Superior temporal gyrus (tissue), 1 donor: ENCODE results near the gene SFTA2.
"Not testable (repeated sequence)": the region's sequence is repeated elsewhere in the genome, so short reads cannot be mapped to it uniquely, and the experiment has no call there.

Experiments used
- DNase-seq: peaks from one replicate; pipeline ENCODE4 v3.0.0-alpha.2; 2016; ENCODE audit errors: extremely low spot score

The SFTA2 gene

GRCh38 chr6:30912746-30913520 is 19.0 kb downstream of the SFTA2 start:
- DNase-seq: no peak

DNA sequence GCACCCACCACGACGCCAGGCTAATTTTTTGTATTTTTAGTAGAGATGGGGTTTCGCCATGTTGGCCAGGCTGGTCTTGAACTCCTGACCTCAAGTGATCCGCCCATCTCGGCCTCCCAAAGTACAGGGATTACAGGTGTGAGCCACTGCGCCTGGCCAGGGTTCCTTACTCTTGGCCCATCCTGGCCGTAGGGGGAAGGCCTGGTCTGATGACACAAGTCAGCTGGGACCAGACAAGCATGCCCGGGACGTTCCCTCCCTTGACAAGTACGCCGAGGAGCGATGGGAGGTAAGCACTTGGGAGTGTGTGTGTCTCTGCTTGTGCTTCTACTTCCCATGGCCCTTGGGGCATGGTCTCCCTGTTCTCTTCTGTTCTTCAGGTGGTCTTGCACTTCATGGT is 21.5 kb downstream of the SFTA2 start:
- DNase-seq: not testable (repeated sequence)

- DNase-seq: no peak
Observed at GRCh38 chr6:30908700-30909099, 23.3 kb downstream of the SFTA2 start.

GRCh38 chr6:30907758-30908591 is 24.0 kb downstream of the SFTA2 start, which contains the start of gene GTF2H4:
TSS of gene GTF2H4 (plus strand) at chr6:30908207.
- DNase-seq: peak; percentile 99

DNA sequence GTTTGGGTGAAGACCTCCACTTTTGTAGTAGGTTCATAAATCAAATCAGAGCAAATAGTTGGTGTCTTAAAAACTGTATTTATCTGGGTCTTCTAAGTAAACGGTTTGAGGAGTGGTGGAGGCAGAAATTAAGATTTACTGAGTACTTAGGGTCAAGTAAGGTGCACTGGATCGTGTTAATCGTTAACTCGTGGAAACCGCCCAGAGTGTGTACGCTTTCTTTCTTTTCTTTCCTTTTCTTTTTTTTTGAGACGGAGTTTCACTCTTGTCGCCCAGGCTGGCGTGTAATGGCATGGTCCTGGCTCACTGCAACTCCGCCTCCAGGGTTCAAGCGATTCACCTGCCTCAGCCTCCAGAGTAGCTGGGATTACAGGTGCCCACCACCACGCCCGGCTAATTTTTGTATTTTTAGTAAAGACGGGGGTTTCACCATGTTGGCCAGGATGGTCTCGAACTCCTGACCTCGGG is 24.6 kb downstream of the SFTA2 start:
- DNase-seq: not testable (repeated sequence)

- no peak for DNase-seq
Observed at GRCh38 chr6:30903236-30903635, 28.7 kb downstream of the SFTA2 start.

DNA sequence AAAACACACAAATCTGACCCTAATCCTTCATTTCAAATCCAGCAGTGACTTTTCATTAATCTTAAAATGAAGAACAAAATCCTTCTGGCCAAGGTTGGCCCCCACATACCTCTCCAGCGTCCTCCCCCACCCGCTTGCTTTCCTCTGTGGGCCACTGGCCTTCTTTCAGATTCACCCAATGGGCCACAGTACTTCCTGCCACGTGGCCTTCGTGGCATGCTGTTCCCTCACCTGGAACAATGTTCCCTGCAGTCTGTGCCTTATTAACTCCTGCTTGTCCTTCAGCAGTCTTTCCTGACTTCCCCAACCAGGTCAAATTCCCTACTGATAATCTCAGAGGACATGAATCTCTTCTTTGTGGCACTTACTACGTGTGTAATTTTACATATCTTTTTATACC is 29.3 kb downstream of the SFTA2 start:
- no peak for DNase-seq

GRCh38 chr6:30902196-30902595 is 29.8 kb downstream of the SFTA2 start:
- not testable (repeated sequence) for DNase-seq

DNA sequence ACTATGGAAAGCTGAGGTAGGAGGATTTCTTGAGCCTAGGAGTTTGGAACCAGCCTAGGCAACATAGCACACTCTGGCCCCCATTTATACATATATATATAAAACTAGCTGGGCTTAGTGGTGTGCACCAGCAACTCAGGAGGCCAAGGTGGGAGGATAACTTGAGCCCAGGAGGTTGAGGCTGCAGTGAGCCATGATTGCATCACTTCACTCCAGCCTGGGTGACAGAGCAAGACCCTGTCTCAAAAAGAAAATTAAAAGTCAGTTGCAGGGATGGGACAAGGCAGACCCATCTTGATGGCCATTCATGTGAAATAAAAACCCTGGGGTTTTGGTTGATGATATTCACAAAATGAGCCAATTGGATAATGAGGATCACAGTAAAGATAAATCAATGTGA is 30.5 kb downstream of the SFTA2 start:
- no peak for DNase-seq

DNA sequence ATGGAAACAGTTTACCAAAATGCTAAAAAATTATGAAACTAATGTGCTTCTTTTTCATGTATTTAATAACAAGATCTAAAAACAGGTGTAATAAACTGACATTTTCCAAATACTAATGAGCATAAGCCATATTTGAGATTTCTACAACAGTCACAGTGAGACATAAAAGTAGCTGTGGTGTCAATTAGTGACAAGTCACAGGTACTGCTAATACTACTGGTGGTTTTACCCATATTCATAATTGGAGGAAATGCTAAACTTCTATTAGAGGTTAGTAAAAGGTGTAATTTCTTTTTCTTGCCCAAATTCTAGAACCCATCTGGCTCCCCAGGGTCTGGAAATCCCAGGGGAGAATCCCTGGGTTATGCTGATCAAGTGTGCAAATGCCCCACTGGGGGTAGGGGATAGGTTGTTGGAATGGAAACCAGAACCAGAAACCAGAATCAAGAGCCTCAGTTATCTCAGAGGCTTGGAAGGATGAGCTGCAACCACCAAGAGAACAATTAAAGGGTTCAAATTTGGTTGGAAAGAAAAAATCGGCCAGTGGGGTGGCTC is 31.0 kb downstream of the SFTA2 start:
- no peak for DNase-seq

DNA sequence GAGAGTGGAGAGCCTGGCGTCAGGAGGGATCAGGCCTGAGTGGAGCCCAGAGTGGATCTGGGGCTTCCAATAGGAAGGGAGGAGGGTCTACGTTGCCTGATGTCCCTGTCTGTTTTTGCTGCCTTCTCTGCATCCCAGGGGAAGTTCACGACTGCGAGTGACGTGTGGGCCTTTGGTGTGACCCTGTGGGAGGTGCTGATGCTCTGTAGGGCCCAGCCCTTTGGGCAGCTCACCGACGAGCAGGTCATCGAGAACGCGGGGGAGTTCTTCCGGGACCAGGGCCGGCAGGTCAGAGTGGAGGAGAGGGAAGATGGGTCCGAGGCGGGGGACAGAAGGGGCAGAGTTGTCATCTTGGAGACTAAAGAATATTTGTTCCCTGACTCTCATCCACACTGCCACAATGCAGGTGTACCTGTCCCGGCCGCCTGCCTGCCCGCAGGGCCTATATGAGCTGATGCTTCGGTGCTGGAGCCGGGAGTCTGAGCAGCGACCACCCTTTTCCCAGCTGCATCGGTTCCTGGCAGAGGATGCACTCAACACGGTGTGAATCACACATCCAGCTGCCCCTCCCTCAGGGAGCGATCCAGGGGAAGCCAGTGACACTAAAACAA is 33.1 kb downstream of the SFTA2 start:
- no peak for DNase-seq

DNA sequence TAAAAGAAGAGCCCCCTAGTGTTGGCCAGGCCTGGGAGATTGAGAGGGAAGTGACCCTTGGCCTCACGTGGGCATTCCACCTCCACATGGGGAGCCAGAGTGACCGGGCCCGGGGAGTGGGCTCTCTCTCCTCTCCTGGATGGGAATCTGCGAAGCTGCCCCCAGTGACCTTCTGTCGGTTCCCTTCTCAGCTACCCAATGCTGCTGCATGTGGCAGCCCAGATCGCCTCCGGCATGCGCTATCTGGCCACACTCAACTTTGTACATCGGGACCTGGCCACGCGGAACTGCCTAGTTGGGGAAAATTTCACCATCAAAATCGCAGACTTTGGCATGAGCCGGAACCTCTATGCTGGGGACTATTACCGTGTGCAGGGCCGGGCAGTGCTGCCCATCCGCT is 34.1 kb downstream of the SFTA2 start:
- DNase-seq: no peak

GRCh38 chr6:30896541-30896940 is 35.4 kb downstream of the SFTA2 start:
- DNase-seq: no peak

DNA sequence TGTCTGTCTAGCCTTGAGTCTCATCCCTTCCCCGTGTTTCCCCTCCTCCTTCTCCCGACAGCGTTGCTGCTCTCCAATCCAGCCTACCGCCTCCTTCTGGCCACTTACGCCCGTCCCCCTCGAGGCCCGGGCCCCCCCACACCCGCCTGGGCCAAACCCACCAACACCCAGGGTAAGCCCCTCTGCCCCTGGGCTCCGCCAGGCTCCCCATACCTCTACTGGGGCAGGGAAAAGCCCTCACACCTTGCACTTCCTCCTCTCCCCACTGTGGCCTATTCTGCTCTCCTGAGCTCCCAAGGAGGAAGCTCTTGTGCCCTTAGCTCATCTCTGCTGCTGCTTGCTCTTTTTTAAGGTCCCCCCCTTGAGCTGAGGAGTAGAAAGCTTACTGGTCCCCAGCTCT is 36.6 kb downstream of the SFTA2 start:
- no peak for DNase-seq

DNA sequence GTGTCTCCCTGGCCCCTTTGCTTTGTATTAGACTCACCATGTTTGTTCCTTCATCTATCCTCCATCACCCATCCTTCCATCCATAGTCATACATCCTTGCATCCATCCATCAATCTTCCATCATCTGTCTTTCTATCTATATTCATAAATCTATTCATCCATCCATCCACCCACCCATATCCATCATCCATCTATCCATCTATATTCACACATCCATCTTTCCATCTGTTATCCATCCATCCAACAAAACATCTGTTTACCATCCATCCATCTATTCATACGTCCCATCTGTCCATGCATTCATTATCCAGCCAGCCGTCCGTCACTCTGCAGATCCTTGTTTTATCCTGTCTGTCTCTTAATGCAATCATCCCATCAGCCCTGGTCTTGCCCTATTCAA is 37.0 kb downstream of the SFTA2 start:
- no peak for DNase-seq

DNA sequence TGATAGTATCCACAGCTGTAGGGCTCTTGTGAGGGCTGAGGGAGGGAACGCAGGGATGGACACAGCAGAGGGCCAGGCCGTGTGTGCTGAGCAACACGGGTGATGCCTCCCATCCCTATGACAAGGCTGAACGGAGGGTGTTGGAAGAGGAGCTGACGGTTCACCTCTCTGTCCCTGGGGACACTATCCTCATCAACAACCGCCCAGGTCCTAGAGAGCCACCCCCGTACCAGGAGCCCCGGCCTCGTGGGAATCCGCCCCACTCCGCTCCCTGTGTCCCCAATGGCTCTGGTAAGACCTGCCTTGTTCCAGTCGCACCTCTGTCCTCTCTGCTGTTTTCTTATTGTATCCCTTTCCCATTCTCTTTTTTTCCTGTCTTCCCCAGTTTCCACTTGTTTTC is 37.6 kb downstream of the SFTA2 start:
- DNase-seq: no peak

DNA sequence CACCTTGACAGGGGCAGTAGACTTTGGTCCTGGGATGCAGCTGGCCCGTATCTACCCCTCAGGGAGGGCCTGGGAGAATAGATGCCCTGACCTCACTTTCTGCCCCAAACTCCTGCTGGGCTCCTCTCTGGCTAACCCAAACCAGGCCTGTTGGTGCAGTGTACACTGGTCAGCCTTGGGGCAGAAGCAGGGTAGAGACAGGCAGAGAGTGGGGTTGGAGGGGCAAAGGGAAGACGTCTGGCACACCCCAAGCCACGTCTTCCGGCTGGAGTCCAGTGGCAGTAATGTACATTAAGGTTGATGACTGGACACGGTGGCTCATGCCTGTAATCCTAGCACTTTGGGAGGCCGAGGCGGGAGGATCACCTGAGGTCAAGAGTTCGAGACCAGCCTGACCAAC is 38.3 kb downstream of the SFTA2 start:
- no peak for DNase-seq

DNA sequence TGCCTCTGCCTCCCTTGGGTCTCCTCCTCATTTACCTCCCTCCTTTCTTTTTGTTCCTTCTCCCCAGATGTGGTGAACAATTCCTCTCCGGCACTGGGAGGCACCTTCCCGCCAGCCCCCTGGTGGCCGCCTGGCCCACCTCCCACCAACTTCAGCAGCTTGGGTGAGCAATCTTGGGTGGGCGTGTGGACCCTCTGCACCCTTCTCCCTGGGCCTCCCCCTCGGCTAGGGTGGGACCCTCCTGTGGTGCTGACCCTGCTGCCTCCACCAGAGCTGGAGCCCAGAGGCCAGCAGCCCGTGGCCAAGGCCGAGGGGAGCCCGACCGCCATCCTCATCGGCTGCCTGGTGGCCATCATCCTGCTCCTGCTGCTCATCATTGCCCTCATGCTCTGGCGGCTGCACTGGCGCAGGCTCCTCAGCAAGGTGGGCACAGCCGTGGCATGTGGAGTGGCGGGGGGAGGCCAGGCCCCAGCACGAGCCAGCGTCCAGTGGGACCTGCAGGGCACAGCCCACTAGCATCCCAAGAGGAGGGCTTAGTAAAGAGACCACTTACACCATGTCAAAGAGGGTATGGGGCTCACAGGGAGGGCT is 38.9 kb downstream of the SFTA2 start:
- DNase-seq: no peak

DNA sequence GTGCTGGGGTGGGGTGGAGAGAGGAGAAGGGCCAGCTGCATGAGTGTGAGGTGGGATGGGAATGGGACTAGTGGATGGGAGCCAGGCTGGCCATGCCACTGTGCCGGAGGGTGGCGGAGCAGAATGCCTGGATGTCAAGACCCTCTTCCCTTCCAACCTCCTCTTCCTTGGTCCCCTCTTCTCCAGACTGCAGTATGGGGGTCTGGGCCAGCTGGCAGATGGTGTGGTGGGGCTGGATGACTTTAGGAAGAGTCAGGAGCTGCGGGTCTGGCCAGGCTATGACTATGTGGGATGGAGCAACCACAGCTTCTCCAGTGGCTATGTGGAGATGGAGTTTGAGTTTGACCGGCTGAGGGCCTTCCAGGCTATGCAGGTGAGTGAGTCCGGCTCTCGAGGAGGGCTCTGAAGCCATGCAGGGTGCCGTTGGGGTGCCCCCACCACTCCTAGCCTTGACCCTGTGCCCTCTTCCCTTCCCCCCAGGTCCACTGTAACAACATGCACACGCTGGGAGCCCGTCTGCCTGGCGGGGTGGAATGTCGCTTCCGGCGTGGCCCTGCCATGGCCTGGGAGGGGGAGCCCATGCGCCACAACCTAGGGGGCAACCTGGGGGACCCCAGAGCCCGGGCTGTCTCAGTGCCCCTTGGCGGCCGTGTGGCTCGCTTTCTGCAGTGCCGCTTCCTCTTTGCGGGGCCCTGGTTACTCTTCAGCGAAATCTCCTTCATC is 40.0 kb downstream of the SFTA2 start:
- no peak for DNase-seq

- DNase-seq: no peak
Observed at GRCh38 chr6:30891450-30891723, 40.6 kb downstream of the SFTA2 start.
